B cell (primary cell): ENCODE measurements around the gene SPTY2D1. TPM values are rescaled to one million over a fixed set of nuclear protein-coding genes. Genes with fewer than 3 reads are reported as not detected.
"Not testable (repeated sequence)": the region's sequence is repeated elsewhere in the genome, so short reads cannot be mapped to it uniquely, and the experiment has no call there.

Experiments used
- ATAC-seq: fragments of 200-7000 bp; cut with Tn5 transposase; one replicate; pipeline ENCODE4 v1.10.0; 2021; ENCODE audit warnings: low read depth, mild to moderate bottlenecking, moderate number of reproducible peaks, moderate library complexity
- CTCF ChIA-PET: fragments of 350-600 bp; sonication (Branson Sonifier 250); formaldehyde crosslinking; loops from one replicate; lab custom pipeline; 2021; ENCODE audit warnings: antibody characterized with exemption, inconsistent platforms; lab: Charles Lee
- POLR2A ChIA-PET: fragments of 350-600 bp; sonication (Branson Sonifier 250); formaldehyde crosslinking; loops from one replicate; lab custom pipeline; 2021; ENCODE audit warnings: antibody characterized with exemption; lab: Charles Lee
- DNase-seq: peaks from one replicate; pipeline ENCODE4 v3.0.0; 2013
- H2AFZ ChIP-seq: 2 replicates; pipeline ENCODE4 v1.6.1; 2012; ENCODE audit warnings: mild to moderate bottlenecking, low read depth, low read length; ENCODE audit not compliant: insufficient read depth, poor library complexity, severe bottlenecking
- H3K27ac ChIP-seq, 2 donors: 1 replicate in 1 of 2; 2 replicates in 1 of 2; pipeline ENCODE4 v1.5.1; 2012 to 2013; ENCODE audit warnings: low read length in 2 of 2, mild to moderate bottlenecking in 2 of 2, moderate library complexity in 1 of 2
- H3K27me3 ChIP-seq, 4 experiments: fragments of 200-600 bp in 1 of 4; sonication (generic) in 1 of 4; replicated peaks in 1 of 4; 1 replicate in 2 of 4; 2 replicates in 2 of 4; pipeline versions ENCODE4 v1.6.1 to v1.7.0; 2013 to 2016; ENCODE audit warnings: low read length in 3 of 4, mild to moderate bottlenecking in 2 of 4, mixed read lengths in 1 of 4, moderate library complexity in 1 of 4; ENCODE audit not compliant: insufficient read depth in 4 of 4, control insufficient read depth in 3 of 4; ENCODE audit errors: control extremely low read depth in 1 of 4
- H3K36me3 ChIP-seq, 2 experiments: replicated peaks in 1 of 2; 1 replicate in 1 of 2; 2 replicates in 1 of 2; pipeline versions ENCODE4 v1.6.1 to v1.7.1; 2013; ENCODE audit warnings: low read length in 1 of 2; ENCODE audit not compliant: insufficient read depth in 2 of 2, control insufficient read depth in 1 of 2; ENCODE audit errors: control extremely low read depth in 1 of 2, extremely low read depth in 1 of 2
- H3K4me1 ChIP-seq, 2 donors: fragments of 200-600 bp in 1 of 2; sonication (generic) in 1 of 2; 1 replicate in 1 of 2; 2 replicates in 1 of 2; pipeline versions ENCODE4 v1.5.1 to v1.6.1; 2013 to 2017; ENCODE audit warnings: low read length in 2 of 2; ENCODE audit not compliant: control insufficient read depth in 2 of 2, insufficient read depth in 2 of 2
- H3K4me2 ChIP-seq: replicated peaks from 2 replicates; pipeline ENCODE3; 2012; ENCODE audit warnings: mild to moderate bottlenecking, low read depth, low read length; ENCODE audit not compliant: poor library complexity, severe bottlenecking
- H3K4me3 ChIP-seq, 5 experiments: fragments of 200-600 bp in 1 of 5; sonication (generic) in 1 of 5; 1 replicate in 3 of 5; 2 replicates in 2 of 5; pipeline versions ENCODE4 v1.5.1 to v1.7.0; 2011 to 2016; ENCODE audit warnings: low read length in 4 of 5, mild to moderate bottlenecking in 4 of 5, low read depth in 2 of 5, control low read depth in 1 of 5, moderate library complexity in 1 of 5; ENCODE audit not compliant: insufficient read depth in 1 of 5; ENCODE audit errors: control extremely low read depth in 1 of 5, extremely low read depth in 1 of 5
- H3K79me2 ChIP-seq: fragments of 200-600 bp; sonication (generic); one replicate; pipeline ENCODE4 v1.6.0; 2016; ENCODE audit warnings: low read length; ENCODE audit not compliant: control insufficient read depth, insufficient read depth
- H3K9ac ChIP-seq: fragments of 200-600 bp; sonication (generic); 2 replicates; pipeline ENCODE4 v1.6.1; 2017; ENCODE audit warnings: mild to moderate bottlenecking, low read length, moderate library complexity
- H3K9me3 ChIP-seq, 3 donors: one replicate each; pipeline versions ENCODE4 v1.6.1 to v1.7.1; 2013; ENCODE audit warnings: low read length in 2 of 3; ENCODE audit not compliant: control insufficient read depth in 2 of 3, insufficient read depth in 1 of 3; ENCODE audit errors: control extremely low read depth in 1 of 3
- H4K20me1 ChIP-seq: 2 replicates; pipeline ENCODE4 v1.6.0; 2012; ENCODE audit warnings: mild to moderate bottlenecking, low read length; ENCODE audit not compliant: insufficient read depth, control insufficient read depth, poor library complexity, severe bottlenecking
- H3K27ac Mint-ChIP-seq: one replicate; pipeline ENCODE4 v1.8.0; 2021; ENCODE audit warnings: mixed read lengths
- H3K27me3 Mint-ChIP-seq: one replicate; pipeline ENCODE4 v1.8.0; 2021; ENCODE audit warnings: mixed read lengths
- H3K4me1 Mint-ChIP-seq: one replicate; pipeline ENCODE4 v1.8.0; 2021; ENCODE audit warnings: mixed read lengths
- H3K4me3 Mint-ChIP-seq: one replicate; pipeline ENCODE4 v1.8.0; 2021; ENCODE audit warnings: mixed read lengths
- H3K9me3 Mint-ChIP-seq: one replicate; pipeline ENCODE4 v1.8.0; 2022; ENCODE audit warnings: mixed read lengths; ENCODE audit not compliant: insufficient read depth
- CTCF ChIP-seq: fragments of 200-600 bp; IDR thresholded peaks from one replicate; pipeline ENCODE4 v1.8.0; 2022; ENCODE audit warnings: antibody characterized with exemption, mild to moderate bottlenecking
- EZH2 ChIP-seq: IDR thresholded peaks from 2 replicates; pipeline ENCODE4 v1.6.1; 2012; ENCODE audit warnings: borderline replicate concordance, low read depth, mild to moderate bottlenecking, moderate library complexity, low read length; ENCODE audit not compliant: insufficient read depth, poor library complexity, severe bottlenecking
- WGBS: methylation state at CpG from one replicate; pipeline ENCODE4 v1.1.5; 2013; ENCODE audit warnings: missing lambda C conversion rate; ENCODE audit not compliant: insufficient coverage; 5-methylcytosine and 5-hydroxymethylcytosine counted together
- intact Hi-C: fragments of 100-400 bp; cut with micrococcal nuclease; formaldehyde crosslinking; loops from one replicate; pipeline ENCODE4 v1.10.0; 2022
- polyA plus RNA-seq: library from polyadenylated mRNA; depleted of rRNA; stranded (reverse); fragments of >200 nt; gene quantifications from 2 replicates; pipeline ENCODE4 v1.2.3, GENCODE V29; 2012
- total RNA-seq, 2 donors: library from RNA; stranded (reverse); fragments of 120-200 nt in 1 of 2; gene quantifications; 1 replicate in 1 of 2; 2 replicates in 1 of 2; pipeline versions ENCODE4 v1.2.3 to v1.2.4, GENCODE V29; 2013 to 2022

Gene SPTY2D1
- total and polyA plus RNA-seq, 2 donors (not counting 1 experiment from before 2014, with no cell fraction given): 4.7 to 17.8 TPM

DNA sequence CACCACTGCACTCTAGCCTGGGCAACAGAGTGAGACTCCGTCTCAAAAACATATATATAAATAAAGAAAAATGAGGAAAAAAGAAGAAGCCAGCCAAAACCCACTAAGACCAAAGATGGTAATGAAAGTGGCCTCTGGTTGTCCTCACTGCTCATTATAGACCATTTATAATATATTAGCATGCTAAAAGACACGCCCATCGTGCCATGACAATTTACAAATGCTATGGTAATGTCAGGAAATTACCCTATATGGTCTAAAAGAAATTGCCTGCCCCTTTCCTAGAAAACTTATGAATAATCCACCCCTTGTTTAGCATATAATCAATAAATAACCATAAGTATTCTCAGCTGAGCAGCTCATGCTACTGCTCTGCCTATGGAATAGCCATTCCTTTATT, 48.3 kb upstream of the SPTY2D1 start:
- no peak overlapping the region for H3K4me3 ChIP-seq
- intact Hi-C loops: no loop called here
- H3K4me1 ChIP-seq: no peaks in the 10 kb centered on the region
- TF ChIP-seq EZH2 (no peak), CTCF (no peak)
- H3K27ac ChIP-seq: no peak overlapping the region
- no peaks in the 10 kb centered on the region for H3K4me1 Mint-ChIP-seq
- no peak overlapping the region for H2AFZ ChIP-seq
- DNase-seq (no peak), ATAC-seq (no peak)
- H3K27ac Mint-ChIP-seq: no peak overlapping the region
- no peaks in the 10 kb centered on the region for H3K36me3 ChIP-seq
- H3K79me2 ChIP-seq: no peaks in the 10 kb centered on the region
- H3K9ac ChIP-seq: no peak overlapping the region
- no CpG with 5 or more reads among the region's 3 CpGs for WGBS
- no peaks in the 10 kb centered on the region for H3K9me3 Mint-ChIP-seq
- no peaks in the 10 kb centered on the region for H4K20me1 ChIP-seq
- peaks cover 21% of the 10 kb centered on the region for H3K27me3 Mint-ChIP-seq
- CTCF ChIA-PET: no interaction called here
- H3K27me3 ChIP-seq: peaks cover 0 to 5% (median 2%) of the 10 kb centered on the region in 4 experiments
- no peak overlapping the region for H3K4me3 Mint-ChIP-seq
- POLR2A ChIA-PET: no interaction called here
- H3K9me3 ChIP-seq: no peaks in the 10 kb centered on the region
- H3K4me2 ChIP-seq: no peak overlapping the region

GRCh38 chr11:18681949-18682348, 47.8 kb upstream of the SPTY2D1 start:
- CTCF ChIA-PET, H3K27ac ChIP-seq, H3K4me1 Mint-ChIP-seq, H3K79me2 ChIP-seq, intact Hi-C loops, H3K4me1 ChIP-seq, H3K36me3 ChIP-seq, POLR2A ChIA-PET, ATAC-seq, H3K27me3 ChIP-seq, H2AFZ ChIP-seq, H3K27ac Mint-ChIP-seq, H3K9me3 Mint-ChIP-seq, H3K4me3 Mint-ChIP-seq, H3K9me3 ChIP-seq, H4K20me1 ChIP-seq, H3K9ac ChIP-seq, H3K4me3 ChIP-seq, DNase-seq, H3K4me2 ChIP-seq: not testable (repeated sequence)
- H3K27me3 Mint-ChIP-seq: peaks cover 21% of the 10 kb centered on the region
- WGBS: no CpG with 5 or more reads among the region's 1 CpG
